NCI-H187 (cell line): ENCODE results near the gene PEX10.

ENCODE experiments used
- DNase-seq, 2 experiments: peaks; one replicate each; lab custom pipeline; 2025; lab: John Stamatoyannopoulos, UW

PEX10 gene

DNA sequence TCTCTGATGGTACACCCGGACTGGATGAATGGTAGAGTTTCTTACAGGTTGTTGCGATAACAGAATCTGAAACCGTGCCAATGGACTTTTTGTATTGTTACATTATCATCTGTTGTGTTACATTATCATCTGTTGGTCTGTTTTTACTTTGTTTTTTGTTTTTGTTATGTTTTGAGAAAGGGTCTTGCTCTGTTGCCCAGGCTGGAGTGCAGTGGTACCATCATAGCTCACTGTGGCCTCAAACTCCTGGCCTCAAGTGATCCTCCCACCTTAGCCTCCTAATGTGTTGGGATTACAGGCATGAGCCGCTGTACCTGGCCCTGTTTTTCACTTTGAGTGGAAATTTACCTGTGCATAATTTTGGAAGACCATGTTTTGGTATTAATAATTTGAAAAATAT is 10.2 kb upstream of the PEX10 start:
- DNase-seq: no peak

DNA sequence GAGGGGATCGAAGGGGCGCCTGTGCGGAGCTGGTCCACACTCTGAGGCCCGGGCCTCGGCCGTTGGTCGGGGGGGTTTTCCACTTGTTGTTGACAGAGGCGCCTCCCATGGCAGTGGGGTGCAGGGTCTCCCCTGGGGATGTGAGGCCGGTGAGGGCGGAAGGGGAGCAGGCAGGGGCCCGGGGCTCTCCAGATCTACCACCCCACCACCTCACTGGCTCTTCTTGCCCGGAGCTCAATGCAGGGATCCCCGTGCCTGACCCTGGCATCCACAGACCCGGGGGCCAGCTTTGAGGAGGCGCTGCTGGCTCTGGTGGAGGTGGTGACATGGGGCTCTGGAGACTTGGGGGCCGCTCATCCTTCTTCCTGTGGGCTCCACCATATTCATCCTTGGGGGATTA is 7.1 kb upstream of the PEX10 start:
- DNase-seq: no peak

DNA sequence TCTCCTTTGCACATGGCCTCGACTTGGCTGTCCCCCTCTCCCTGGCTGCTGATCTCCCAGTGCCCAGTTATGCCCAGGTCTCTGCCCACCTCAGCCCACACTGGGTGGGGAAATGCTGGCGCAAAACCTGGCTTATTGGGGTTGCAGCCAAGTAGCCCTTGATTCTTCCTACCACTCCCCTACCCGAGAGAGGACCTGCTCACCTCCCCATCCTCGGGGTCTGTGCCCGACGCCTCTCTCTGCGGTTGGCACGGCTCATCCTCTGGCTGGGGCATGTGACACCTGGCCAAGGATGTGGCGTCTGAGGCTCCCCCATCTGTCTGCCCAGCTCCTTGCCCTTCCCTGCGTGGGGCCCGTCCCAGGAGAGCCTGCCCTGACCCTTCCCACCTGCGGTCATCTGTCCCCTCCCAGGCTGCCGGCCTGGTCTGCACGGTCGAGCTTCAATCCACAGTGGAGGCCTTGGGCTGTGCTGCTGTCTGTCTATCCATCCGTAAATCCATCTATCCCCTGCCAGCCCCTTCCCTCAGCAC is 6.5 kb upstream of the PEX10 start:
- DNase-seq: no peak

DNA sequence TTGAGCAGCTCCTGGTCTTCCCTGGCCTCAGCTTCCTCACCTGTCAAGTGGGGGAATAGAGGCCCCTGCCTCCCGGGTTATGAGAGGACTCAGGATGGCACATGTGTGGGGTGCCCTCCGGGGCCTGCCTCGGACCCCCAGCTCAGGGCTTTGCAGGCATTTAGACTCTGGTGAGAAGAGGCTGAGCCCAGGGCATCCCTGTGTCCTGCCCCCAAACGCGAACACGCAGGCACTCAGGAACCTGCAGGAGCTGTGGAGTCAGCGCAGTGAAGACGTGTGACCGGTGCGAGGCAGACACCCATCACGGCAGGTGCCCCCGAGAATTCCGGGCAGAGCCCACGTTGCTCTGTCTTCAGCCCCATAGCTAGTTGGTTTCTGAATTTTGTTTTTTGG is 5.5 kb upstream of the PEX10 start:
- no peak for DNase-seq

DNA sequence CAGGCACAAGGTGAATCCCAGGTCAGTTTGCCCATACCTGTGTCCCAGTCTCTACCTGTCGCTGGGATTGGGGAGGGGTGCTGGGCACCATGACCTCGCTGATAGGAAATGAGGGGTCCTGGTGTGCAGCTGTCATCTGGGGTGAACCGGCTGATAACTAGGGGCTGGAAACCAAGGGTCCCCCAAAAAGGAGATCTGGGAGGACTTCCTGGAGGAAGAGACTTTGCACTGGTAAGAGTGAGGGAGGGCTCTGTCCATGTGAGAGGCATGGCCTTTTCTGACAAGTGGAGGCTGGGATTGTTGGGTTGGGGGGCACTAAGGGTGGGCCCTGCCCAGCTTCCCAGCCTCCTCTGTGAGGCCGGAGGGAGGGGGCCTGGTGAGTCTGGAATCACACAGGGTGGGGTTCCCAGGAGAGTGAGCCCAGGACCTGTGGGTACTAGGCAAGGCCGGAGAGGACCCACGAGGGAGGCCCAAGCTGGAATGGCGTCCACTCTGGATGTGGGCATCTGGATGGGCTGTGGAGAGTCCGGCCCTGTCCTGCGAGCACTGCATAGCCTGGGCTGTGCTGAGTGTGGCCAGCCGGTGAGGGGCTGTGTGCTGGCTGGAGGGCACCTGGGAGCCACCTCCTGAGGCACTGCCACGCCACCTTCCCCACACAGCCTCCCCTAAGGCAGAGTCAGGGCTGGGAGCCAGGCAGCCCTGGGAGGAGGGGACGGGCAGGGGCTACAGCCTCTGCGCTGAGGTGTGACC is 4.9 kb upstream of the PEX10 start:
- DNase-seq: no peak

DNA sequence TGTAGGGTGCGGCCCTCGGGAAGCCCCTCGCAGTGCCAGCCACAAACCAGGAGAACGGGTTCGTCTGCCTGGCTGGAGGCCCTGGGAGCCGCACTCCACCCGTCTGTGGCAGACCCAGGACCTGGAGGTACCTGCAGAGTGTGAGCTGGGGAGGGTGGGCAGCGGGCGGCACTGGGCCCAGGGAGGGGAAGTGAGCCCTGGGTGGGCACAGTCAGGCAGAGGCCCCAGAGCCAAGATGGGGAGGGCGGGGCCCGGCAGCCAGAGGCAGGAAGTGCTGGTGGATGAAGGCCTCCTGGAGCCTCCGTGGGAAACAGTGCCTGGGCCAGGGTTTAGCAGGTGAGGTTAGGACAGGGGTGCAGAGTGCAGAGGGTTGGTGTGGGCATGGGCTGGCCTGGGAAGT is 4.0 kb upstream of the PEX10 start:
- no peak for DNase-seq

DNA sequence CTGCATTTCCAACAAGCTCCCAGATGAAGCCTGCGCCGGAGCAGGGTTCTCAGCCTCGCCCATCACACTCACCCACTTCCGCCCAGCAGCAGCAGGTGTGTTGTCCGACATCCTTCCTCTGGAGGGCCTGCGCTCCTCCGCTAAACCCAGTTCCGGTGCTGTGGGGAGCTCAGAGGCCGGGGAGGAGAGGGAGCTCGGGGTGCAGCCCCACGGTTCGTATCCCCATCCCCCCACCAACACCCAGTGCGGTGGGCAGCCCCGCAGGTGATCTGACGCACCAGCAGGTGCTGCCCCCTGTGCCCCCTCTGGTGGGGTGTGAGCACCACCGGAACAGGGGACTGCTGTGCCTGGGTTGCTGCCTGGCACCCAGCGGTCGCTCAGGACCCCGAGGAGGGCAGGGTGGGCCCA is 3.4 kb upstream of the PEX10 start:
- no peak for DNase-seq

DNA sequence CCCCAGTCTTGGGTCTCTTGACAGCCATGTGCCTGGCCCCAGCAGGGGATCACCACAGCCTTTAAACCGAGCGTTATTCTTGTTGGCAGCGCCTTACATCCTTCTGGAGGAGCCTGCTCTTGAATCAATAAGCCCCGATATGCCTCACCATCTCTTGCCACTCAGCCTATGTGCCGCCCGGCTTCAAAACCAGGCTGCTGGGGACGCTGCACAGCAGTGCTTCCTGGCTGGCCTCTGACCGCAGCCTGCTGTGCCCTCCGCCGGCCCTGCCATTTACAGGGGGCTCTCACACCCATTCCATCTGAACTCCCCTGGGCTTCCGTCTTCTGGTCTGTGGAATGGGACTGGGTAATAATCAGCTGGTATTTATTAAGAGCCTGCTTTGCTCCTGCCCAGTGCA is 3.0 kb upstream of the PEX10 start:
- DNase-seq: no peak

DNA sequence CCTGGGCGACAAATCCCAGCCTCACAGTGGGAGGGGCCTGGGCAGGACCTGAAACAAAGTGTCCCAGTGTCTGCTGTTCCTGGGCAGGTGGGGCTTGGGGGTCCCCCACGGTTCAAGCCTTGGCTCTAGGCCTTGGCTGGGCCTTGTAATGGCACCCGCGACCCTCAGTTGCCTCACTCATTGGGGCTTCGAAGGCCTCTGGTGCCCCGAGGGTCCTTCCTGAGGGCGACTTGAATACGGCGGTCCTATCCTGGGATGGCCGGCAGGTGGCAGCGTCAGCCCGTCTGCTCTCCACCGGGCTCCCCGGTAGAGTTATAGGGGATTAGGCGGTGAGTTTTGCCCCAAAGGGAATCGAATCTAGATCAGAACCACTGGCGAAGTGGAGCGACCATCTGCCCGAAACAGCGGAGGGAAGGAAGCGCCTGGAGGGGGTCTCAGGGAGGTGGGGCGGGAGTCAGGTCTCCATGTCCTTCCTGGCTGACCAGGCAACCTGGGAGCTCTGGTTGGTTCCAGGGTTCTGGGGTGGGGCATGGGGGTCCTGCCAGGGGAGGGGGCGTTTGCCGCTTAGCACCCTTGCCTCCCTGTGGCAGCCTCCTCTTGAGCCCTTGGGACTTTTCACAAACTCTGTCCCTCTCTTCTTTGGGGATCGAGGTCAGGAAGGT is 2.1 kb upstream of the PEX10 start:
- peak; percentile 34 to 43 for DNase-seq

DNA sequence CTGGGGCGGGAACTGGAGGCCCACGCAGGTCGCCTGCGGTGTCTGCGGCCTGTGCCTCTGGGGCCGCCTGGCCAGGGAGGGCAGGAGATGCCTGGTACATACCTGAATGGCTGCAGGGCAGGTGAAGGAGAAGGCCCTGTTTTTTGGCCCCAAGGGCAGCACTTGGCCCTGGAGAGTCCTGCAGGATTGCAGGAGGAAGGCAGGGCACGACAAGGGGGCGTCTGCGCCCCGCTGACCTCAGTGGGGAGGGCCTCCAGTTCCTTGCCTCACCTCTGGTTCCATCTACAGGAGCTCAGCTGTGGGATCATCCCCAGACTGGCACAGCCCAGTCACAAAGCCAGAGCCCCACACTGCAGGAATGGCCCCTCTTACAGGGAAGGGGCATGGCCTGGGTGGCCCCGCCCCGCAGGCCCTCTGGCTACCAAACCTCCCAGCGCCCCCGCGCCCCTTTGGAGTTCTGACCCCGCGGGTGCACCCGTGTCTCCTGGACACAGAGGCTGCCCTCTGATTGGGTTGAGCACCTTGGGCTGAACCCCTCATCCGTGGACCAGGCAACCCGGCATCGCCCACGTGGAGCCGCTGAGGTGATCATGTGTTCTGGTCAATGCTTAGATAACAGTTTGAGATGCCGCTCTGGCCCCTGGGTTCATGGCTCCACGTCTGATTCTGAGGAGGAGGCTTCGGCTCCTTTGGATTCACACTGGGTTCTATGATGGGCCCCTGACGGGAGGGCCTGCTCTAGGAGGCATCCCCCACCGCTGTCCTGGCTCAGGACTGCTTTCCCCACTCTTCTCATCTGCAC is 1.3 kb upstream of the PEX10 start:
- no peak for DNase-seq

DNA sequence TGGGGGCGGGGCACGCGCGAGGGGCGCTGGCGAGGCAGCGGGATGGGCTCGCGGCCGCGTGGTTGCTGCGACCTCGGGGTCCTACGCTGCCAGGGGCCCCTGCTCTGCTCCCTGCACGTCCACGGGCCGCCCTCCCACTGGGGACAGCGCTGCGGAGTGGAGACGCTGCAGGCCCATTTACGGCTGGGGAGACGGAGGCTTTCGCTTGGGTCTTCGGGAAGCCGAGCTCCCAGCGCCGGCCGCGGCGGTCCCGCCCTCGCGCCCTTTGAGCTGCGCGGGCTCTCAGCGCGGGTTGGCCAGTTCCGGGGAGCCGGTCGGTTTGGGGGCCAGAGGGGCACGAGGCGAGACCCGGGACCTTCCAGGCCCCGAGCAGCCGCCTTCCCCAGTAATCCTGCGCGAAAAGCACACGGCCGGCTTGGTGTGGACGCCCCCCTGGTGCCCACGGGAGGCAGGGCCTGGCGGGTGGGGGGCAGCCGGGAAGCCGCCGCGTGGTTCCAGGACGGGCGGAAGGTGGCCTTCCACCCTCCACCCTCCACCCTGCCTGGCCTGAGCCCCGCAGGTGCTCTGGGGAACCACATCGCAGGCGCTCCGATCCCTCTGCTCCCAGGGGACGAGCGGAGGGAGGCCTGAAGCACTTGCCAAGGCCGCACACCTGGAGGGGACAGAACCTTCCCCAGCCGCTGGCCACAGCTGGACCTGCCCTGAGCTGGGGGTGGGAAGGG is 570 bp upstream of the PEX10 start:
- DNase-seq: peak in 1 of 2 experiments; percentile 4

DNA sequence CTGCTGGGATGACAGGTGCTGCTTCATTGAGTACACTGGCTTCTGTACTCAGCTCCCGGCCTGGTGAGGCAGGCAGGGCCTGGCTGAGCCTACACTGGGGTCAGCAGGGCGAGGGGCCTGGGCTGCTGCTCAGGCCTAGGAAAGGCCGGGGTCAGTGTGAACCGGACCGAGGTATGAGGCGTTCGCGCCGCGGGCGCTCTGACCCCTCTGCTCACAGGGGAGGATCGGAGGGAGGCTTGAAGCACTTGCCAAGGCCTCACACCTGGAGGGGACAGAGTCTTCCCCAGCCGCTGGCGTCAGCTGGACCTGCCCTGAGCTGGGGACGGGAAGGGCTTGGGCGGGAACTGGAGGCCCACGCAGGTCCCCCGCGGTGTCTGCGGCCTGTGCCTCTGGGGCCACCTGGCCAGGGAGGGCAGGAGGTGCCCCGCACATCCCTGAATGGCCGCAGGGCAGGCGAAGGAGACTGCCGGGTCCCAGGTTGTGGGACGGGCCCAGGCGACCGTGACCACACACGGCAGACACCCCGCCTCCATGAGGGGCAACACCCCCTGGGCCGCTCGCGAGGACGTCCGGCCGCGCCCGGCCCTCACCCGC is 466 bp downstream of the PEX10 start:
- no peak for DNase-seq

DNA sequence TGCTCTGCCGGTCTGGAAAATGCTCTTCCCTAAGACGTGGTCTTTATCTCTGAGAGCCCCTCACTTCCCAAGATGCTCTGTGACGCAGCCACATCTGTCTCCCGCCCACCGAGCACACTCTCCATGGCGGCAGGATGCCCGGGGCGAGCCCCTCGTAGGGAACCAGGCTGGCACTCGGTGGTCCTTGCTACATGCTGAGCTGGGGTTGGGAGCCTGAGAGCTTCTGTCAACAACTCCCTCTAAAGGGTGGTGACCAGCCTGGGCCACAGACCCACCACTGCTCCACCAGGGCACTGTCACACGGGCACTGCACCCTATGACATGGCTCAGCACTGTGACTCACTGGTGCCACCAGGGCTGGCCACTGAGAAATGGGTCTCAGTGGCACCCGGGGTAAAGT is 2.6 kb downstream of the PEX10 start:
- DNase-seq: no peak

DNA sequence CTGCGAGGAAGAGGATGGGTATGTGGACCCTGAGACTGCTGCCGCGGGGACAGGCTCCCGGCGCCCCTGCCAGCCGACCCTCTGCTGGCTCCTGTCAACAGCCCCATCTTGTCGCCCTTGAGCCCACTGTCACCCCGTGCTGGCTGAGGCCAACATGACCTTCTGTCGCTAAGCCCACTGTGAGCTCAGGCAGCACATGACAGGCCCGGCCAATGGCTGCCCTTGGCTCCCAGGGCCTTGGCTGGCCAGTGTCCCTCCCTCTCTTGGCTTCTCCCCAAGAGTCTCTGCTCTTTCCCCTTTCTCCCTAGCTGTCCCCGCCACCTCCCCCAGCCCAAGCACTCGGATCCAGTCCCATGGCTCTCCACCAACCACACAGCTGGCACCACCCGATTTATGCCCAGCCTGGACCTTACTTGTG is 3.5 kb downstream of the PEX10 start:
- no peak for DNase-seq

DNA sequence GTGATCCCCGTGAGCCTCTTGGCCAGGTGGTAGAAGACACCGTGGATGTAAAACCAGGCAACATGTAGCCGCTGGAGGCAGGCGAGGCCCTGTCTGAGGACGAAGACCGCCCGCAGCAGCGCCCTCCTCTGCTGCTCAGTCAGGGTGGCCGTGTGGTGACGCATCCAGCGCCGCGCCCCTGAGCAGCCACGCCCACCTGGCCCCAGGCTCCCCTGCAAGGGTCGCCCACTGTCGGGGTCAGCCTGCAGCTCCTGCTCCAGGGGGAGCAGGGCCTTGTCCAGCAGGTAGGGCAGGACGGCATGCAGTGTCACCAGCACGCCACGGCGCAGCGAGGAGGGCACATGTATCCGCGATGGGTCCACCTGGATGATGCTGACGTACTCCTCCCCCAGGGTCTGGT is 3.9 kb downstream of the PEX10 start:
- no peak for DNase-seq

DNA sequence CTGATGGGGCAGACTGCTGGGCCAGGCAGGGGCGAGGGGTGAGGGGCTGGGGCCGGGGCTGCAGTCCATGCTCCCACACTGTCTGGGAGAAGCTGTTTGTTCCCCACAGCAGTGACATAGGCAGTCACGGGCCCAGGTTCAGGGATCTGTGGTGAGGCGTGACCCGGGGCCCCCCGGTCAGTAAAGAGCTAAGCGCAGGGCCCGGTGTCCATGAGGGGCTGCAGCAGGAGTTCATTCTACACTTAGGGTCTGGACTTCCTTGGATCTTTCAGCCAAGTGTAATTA is 4.4 kb downstream of the PEX10 start:
- no peak for DNase-seq

DNA sequence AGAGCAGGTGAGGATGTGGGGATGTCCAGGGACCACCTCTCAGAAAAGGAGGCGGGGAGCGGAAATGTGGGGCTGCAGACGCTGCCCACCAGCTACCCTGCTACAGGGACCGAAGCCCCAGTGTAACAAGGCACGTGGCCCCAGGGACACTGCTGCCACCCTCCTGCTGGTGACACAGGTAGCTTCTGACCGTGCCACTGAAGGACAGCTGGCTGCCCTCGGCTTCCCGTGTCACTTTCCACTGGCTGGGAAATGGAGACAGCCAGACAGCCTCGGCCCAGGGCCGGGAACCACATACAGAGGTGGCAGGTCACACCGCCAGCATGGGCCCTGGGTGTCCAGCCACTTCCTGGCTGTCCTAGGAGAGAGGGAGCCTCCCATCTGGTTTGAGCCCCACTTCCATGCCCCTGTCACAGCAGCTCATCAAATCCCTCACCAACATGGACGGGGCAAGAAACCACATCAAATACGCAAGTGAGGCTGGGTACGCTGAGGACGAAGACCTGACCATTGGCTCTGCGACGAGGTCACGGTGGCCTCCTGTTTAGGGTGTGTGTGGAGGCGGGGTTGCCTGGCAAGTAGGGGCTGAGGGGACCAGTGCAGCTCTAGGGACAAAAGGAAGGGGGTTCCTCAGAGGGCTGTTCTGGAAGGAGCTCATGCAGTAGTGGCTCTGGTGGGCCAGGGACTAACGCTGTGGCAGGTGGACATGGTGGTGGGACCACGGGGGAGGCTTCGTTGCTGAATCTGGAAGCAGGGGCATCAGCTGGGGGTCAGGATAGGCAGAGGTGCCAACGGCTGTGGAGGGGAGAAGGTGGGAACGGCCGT is 5.0 kb downstream of the PEX10 start:
- DNase-seq: no peak

DNA sequence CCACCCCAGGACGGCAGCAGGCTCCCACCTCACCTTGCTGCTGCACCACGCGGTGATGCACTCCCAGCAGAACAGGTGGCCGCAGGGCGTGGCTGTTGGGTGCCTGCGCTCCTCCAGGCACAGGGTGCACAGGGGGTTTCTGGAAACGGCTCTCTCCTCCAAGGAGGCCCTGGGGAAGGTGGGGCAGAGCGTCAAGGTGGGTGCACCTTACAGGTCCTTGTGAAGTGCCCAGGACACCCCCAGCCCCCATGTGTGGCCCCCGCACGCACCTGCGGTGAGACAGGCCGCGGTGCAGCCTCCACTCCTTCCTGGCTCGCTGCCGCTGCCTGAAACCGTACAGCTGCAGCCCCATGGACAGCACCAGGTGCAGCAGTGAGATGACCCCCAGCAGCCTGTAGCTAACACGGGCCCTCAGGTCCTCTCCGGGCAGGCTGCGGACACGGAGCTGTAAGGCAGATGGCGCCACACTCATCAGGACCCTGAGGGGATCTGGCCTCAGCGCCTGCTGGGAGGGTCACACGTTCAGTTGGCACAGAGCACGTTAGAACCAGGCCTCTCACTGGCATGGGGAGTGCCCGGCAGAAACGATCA is 5.8 kb downstream of the PEX10 start:
- DNase-seq: no peak

DNA sequence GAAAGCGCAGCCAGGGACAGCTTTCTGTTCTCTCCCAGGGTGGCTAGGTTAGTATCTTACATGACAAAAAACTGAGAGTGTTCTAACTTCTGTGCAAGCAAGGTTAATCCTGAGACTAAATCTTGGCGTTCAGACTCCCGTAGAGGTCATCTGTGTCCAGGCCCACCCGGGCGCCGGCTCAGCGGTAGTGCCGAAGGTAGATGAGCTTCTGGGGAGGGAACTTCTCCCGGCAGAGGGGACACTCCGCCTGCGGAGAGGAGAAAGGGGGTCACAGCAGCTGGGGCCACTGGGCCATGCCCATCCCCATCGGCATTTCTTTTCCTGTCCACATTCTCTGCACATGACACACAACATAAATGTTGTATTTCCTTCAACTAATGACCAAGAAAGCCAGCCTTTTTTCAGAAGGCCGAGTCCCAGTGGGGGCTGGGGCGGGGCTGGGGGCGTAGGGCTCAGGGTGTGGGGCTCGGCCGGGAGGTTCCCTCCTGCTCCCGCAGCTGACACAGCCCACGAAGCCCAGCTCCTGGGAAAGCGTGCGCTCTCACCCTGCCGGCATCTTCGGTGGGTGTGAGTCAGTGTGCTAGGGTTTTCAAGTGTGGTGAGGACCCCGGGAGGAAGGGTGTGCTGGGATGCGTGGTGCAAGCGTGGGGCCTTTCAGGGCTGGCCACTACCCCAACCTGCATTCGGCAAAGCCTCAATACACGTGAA is 6.6 kb downstream of the PEX10 start:
- no peak for DNase-seq

DNA sequence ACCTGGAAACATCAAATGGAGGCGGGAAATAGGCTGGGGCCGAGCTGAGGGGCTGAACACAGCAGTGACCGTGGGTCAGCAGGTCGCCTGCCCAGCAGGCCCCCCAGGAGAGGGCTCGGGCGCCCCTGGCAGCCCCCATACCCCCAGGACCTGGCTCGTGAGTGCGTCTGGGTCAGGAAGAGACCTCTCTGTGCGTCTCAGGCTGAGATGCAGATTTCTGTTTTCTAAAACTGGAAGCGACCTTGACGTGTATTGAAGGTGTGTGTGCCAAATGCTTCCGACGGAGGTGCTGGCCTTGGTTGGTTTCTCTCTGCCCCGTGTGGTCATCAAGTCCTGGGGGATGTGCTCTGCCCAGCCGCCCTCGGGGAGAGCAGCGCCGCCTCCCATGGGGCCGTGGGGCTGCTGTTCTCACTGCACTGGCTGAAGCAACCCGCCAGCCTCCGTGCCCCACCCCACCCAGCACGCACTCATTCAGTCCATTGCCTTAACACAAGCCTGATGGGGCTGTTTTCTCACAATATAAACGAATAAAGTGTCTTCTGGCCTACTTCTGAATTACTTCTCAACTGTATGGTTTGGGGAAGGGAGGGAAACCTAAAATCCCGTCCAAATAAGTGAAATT is 7.4 kb downstream of the PEX10 start:
- DNase-seq: no peak
